ENCODE results near the gene WNT5A.

The WNT5A gene

DNA sequence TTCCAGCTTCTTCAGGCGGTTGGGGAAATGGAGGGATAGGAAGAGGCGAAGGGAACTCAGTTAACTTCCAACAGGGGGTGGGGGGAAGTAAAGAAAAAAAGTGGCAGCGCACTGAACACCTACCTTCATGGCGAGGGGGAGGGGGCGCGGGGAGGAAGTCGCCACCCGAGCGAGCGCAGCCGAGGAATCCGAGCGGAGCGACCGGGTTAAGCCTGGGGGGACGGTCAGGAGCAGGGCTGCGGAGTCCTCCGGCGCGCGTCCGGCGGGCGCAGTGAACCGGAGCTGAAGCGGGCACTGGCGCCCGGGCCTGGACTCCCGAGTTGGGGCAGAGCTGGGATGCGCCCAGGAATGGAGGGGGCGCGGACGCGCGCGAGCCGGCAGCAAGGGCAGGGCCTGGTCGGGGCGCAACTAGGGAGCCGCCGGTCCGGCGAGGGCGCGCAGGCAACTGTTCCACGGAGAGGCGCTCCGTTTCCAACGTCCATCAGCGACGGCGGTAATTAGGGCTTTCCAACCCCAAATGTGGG, at the start of gene WNT5A:
Gene WNT5A, minus strand, starts transcription at position 450 of the 524 bp plus-strand sequence. Its CDS starts 321 bp downstream, at position 129.
- peak; percentile 32 for DNase-seq
- H3K36me3 Mint-ChIP-seq (ENCODE audit: low read depth), result no peaks in the 10 kb centered on the region
- peaks cover 89% of the 10 kb centered on the region for H3K27me3 Mint-ChIP-seq
- H3K9me3 Mint-ChIP-seq, result no peaks in the 10 kb centered on the region
- peaks cover 31% of the 10 kb centered on the region for H3K4me1 Mint-ChIP-seq (ENCODE audit: low read depth)
- H3K27ac Mint-ChIP-seq, result peak within 1 kb of the TSS; percentile 47
- H3K4me3 Mint-ChIP-seq, result peak within 1 kb of the TSS; percentile 67

DNA sequence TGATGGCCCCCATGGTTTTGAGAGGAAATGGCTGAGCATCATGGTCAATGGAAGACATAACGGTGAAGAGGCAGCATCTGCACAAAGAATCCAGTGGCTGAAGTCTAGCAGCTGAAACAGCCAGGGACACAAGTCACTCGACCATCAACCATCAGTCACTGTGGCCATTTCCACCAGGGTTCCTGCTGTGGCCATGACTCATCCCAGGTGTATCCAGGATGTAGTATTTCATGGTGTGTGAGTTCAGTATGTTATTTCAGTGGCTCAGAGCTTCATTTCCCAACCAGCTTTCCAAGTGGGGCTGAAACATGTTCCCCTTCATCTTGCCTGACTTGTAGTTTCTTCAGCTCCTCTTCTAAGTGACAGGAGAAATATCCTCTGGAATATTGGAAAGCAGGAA, 47.8 kb upstream of the WNT5A start:
- Mint-ChIP-seq H3K4me1 (ENCODE audit: low read depth) (no peaks in the 10 kb centered on the region), H3K27ac (no peak overlapping the region), H3K36me3 (ENCODE audit: low read depth) (no peaks in the 10 kb centered on the region), H3K27me3 (no peaks in the 10 kb centered on the region), H3K9me3 (no peaks in the 10 kb centered on the region), H3K4me3 (no peak overlapping the region)
- no peak for DNase-seq

DNA sequence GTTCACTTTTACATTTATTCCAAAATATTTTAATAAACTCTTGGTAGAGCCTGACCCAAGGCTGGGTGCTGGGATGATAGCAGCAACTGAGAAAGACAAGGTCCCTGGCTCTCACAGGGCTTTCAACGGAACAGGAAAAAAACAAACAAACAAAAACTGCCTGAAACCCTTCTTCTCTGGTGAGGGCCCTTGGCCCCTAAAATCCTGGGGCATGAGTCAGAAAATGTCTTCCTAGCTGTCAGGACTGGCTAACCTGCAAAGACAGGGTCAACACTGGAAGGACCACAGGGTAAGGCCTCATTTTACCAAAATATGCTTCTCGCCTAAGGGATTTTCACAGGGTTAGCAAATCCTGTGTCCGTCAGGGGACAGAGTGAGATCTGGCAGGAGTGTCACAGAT, 45.7 kb upstream of the WNT5A start:
- DNase-seq, result no peak
- Mint-ChIP-seq H3K27ac (no peak overlapping the region), H3K4me3 (no peak overlapping the region), H3K9me3 (no peaks in the 10 kb centered on the region), H3K4me1 (ENCODE audit: low read depth) (no peaks in the 10 kb centered on the region), H3K36me3 (ENCODE audit: low read depth) (no peaks in the 10 kb centered on the region), H3K27me3 (no peaks in the 10 kb centered on the region)

DNA sequence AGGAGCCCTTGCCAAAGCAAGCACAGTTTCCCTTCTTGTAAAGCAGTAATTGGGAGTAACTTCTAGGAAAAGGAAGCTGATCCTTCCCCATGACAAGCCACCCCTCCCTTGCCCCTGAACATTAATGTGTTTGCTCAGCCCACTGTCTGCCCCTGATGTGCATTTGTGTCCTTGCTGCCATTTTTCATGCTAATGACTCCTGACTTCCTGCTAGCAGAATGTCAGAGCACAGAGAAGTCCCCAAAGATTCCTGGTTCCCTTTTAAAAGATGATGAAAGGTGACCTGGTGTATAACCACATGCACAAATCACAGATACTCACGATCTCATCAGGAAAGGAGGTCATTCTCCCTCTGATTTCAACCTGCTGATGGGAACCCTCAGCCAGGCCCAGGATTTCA, 44.2 kb upstream of the WNT5A start:
- no peaks in the 10 kb centered on the region for H3K36me3 Mint-ChIP-seq (ENCODE audit: low read depth)
- no peaks in the 10 kb centered on the region for H3K4me1 Mint-ChIP-seq (ENCODE audit: low read depth)
- no peak for DNase-seq
- H3K27me3 Mint-ChIP-seq, result no peaks in the 10 kb centered on the region
- H3K27ac Mint-ChIP-seq, result no peak overlapping the region
- H3K4me3 Mint-ChIP-seq, result no peak overlapping the region
- no peaks in the 10 kb centered on the region for H3K9me3 Mint-ChIP-seq

DNA sequence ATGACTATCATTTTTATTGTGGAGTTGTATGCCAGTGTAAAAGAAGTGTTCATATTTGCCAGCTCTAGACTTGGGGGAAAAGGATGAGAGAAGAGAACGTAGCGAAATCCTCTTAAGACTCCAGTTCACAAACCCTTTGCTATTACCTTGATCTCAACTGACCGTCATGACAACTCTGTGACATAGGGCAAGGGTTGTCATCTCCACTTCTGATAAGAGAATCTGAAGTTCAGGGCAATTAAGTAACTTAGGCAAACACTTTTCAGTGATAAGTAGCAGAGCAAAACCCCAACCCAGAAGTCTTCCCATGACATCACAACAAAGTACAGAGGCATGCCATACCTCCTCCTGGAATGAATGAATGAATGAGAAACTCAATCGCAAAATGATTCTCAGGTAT, 40.3 kb upstream of the WNT5A start:
- Mint-ChIP-seq H3K4me3 (no peak overlapping the region), H3K36me3 (ENCODE audit: low read depth) (no peaks in the 10 kb centered on the region), H3K27me3 (no peaks in the 10 kb centered on the region), H3K4me1 (ENCODE audit: low read depth) (no peaks in the 10 kb centered on the region), H3K27ac (no peak overlapping the region), H3K9me3 (no peaks in the 10 kb centered on the region)
- no peak for DNase-seq

DNA sequence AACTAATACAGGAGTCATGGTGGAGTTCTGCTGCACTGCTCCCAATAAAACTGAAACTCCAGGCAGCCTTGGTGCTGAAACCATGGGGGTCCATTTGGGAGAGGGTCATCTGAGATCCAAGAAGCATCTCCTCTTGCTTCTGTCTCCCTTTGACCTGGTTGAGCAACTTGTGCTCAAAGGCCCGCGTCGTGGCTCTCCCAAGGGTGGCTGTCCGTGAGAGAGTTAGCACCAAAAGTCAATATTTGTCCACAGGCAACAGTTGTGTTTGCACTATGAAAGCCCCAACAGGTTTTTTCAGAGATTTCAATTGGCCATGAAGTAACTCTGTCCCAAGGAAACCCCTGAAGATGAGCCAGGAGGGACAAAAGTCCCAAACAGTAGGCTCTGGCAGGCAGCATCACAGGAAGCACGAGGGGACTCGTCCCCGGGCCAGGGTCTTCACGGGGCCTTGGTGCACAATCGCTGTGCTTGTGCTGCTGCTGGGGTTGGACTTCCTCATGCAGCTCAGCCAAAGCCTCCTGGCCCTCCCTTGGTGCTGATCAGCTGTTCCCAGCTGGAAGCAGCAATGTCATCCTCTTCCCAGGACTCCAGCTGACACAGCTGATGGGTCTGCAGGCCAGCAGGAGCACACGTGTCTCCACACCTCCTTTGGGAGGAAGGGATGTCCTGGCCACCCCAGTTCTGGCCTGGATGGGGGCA, 39.4 kb upstream of the WNT5A start:
- no peaks in the 10 kb centered on the region for H3K27me3 Mint-ChIP-seq
- no peak overlapping the region for H3K4me3 Mint-ChIP-seq
- H3K9me3 Mint-ChIP-seq, result no peaks in the 10 kb centered on the region
- no peak overlapping the region for H3K27ac Mint-ChIP-seq
- no peaks in the 10 kb centered on the region for H3K36me3 Mint-ChIP-seq (ENCODE audit: low read depth)
- DNase-seq, result no peak
- no peaks in the 10 kb centered on the region for H3K4me1 Mint-ChIP-seq (ENCODE audit: low read depth)

DNA sequence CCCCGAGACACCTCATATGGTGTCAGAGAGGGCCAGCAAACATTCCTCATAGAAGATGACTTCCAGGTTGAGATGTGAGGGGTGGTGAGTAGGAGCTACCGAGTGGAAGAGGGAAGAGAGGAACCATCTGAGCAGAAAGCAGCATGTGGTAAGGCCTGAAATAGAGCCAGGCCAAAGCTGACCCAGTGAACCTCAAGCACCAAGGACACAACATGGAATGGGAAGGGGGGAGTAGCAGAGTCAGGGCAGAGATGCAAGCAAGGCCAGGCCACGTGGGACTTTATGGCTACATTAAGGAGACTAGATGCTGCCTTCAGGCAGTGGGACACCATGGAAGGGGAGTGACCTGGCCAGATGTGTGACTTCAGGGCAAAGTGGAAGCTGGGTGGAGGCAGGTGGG, 38.3 kb upstream of the WNT5A start:
- H3K36me3 Mint-ChIP-seq (ENCODE audit: low read depth), result no peaks in the 10 kb centered on the region
- DNase-seq, result no peak
- H3K4me3 Mint-ChIP-seq, result no peak overlapping the region
- no peak overlapping the region for H3K27ac Mint-ChIP-seq
- H3K4me1 Mint-ChIP-seq (ENCODE audit: low read depth), result no peaks in the 10 kb centered on the region
- H3K9me3 Mint-ChIP-seq, result no peaks in the 10 kb centered on the region
- no peaks in the 10 kb centered on the region for H3K27me3 Mint-ChIP-seq

DNA sequence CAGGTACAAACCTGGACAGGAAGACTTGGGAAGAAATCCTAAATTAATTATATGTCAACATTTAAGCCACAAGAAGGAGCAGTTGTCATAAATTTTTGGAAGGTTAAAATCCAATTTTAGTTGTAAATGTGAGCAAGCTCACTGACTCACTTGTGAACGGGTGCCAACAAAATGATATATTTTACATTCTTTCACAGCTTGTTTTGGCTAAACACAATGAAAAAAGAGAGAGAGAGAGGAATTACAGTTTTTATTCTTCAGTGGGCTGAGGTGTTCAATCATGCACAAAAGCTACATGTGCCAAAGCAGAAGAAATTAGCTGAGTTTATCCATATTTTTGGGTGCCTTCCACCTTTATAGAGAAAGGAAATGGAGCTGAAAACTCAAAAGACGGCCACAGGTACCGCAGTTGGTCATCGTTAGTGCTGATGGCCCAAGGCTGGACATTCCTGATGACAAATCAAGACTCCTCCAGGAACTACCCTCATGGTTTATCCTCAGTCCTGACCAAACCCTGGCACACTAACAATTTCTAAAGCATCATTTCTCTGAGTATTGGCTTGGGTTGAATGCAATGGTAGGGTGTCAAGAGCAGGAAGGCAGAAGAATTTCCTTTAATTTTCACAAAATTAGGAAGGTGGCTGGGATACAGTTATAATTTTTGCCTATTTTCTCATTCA, 37.6 kb upstream of the WNT5A start:
- Mint-ChIP-seq H3K36me3 (ENCODE audit: low read depth) (no peaks in the 10 kb centered on the region), H3K4me3 (no peak overlapping the region), H3K4me1 (ENCODE audit: low read depth) (no peaks in the 10 kb centered on the region), H3K9me3 (no peaks in the 10 kb centered on the region), H3K27me3 (no peaks in the 10 kb centered on the region), H3K27ac (no peak overlapping the region)
- DNase-seq, result no peak

DNA sequence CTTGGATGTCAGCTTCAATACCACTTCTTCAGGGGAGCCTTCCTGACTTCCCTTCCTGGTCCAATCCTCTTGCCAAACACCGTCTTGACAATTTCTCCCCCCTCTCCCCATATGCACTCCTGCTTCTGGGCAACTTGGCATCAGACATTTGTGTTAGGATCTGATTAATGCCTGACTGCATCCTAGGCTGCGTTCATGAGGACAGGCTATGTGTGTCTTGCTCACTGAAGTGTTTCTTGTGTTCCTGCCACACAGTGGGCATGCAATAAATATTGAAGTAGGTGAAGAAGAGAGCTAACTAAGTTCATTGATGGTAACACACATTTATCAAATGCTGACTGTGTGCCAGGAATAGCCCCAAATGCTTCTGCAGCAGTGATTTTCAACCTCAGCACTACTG, 36.4 kb upstream of the WNT5A start:
- Mint-ChIP-seq H3K27me3 (no peaks in the 10 kb centered on the region), H3K9me3 (no peaks in the 10 kb centered on the region), H3K4me1 (ENCODE audit: low read depth) (no peaks in the 10 kb centered on the region), H3K27ac (no peak overlapping the region), H3K36me3 (ENCODE audit: low read depth) (no peaks in the 10 kb centered on the region), H3K4me3 (no peak overlapping the region)
- no peak for DNase-seq

DNA sequence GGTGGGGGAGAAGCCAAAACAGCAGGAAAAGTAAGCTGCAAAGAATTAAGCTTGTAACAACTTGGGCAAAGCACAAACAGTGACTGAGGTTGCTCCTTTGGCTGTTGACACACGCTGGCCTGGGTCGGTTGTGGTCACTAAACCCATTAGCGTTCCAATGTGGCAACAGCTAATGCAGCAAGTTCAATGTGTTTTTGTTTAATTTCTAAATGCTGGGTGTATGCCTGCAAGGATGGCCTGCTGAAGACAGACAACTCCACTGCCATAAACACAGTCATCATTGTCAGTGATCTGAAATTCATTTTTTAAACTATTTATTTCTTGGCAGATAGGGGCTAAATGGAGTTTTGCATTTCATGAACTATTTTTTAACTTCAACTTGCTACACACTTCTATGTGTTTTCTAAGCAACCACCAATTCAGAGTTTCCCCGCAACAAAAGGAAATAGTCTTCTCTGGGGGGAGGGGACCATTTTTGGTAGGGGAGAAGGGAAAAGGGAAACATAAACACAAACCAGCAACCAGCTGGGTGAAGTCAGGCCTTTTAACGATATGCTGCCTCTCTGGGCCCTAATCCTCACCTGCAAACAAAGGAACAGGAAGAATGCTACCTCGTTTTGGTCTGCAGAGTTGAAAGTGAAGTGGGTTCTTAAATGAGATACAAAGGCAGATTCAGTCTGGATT, 34.8 kb upstream of the WNT5A start:
- no peak for DNase-seq
- Mint-ChIP-seq H3K27me3 (no peaks in the 10 kb centered on the region), H3K4me3 (no peak overlapping the region), H3K4me1 (ENCODE audit: low read depth) (no peaks in the 10 kb centered on the region), H3K36me3 (ENCODE audit: low read depth) (no peaks in the 10 kb centered on the region), H3K27ac (no peak overlapping the region), H3K9me3 (no peaks in the 10 kb centered on the region)

DNA sequence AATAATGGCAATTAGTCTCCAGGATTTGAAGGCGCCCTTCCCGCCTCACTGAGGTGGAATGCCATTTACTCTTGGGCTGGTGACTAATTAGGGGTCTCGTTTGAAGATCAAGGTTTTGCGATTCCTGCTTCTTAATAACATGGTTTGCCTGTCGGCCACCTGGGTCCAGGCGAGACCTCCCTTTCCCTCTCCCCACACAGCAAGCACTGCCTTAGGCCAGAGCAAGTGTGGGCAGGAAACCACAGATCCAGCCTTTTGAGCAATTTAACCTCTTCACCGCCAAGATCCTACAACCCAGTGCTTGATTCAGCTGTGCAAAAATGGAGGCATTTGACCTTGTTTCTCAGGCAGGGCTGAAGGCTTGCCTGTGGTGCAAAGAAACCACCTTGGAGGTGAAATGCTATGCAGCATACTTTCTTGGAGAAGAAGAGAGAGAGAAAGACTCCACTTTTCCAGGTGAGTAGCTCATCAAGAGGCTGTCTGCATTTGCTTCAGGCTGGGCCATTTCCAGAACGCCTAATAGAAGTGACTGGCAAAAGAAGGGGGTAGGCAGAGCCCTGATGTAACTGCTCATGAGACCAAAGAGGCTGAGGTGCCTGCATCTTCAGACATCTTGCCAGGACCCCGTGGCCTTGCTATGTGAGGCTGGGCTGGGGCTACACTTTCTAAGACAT, 34.1 kb upstream of the WNT5A start:
- Mint-ChIP-seq H3K27me3 (no peaks in the 10 kb centered on the region), H3K9me3 (no peaks in the 10 kb centered on the region), H3K4me3 (no peak overlapping the region), H3K27ac (no peak overlapping the region), H3K36me3 (ENCODE audit: low read depth) (no peaks in the 10 kb centered on the region), H3K4me1 (ENCODE audit: low read depth) (no peaks in the 10 kb centered on the region)
- DNase-seq, result no peak

DNA sequence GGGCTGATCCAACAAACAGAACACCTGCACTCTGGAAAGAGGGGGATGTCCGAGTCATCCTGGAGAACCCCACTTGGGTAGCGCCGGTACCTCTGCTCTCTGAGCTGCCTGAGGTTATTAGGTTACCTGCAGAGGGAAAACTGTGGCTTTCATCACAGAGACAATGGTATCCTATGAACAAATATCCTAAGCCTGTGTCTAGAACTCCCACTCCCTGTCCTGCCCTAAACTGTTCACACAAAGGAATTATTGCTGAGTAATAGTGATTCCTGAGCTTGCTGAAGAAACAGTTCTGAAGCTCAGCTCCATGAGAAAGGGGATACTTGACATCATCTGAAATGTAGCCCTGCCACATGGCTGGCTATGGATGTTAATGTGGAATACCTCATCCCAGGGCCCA, 31.9 kb upstream of the WNT5A start:
- H3K27ac Mint-ChIP-seq, result no peak overlapping the region
- no peaks in the 10 kb centered on the region for H3K9me3 Mint-ChIP-seq
- H3K4me1 Mint-ChIP-seq (ENCODE audit: low read depth), result no peaks in the 10 kb centered on the region
- DNase-seq, result no peak
- H3K36me3 Mint-ChIP-seq (ENCODE audit: low read depth), result no peaks in the 10 kb centered on the region
- H3K4me3 Mint-ChIP-seq, result no peak overlapping the region
- peaks cover 3% of the 10 kb centered on the region for H3K27me3 Mint-ChIP-seq

DNA sequence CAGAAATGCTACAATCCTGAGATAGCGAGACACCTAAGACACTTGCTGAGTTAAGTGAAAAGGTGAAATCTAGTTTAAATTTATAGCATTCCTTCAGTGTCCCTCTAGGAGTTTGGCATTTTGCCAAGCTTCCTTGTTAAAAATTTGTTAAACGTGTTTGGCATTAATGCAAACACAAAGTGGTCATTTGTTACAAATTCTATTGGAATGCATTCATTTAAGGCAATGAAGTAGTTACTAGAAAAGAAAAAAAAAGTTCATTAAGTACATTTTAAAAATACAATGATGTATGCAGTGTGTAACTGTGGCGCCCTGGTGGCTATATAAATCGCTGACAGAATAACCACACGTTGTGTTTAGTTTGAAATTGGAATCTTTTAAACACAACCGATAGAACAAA, 31.3 kb upstream of the WNT5A start:
- Mint-ChIP-seq H3K27me3 (peaks cover 3% of the 10 kb centered on the region), H3K27ac (no peak overlapping the region), H3K4me1 (ENCODE audit: low read depth) (no peaks in the 10 kb centered on the region), H3K9me3 (no peaks in the 10 kb centered on the region), H3K36me3 (ENCODE audit: low read depth) (no peaks in the 10 kb centered on the region), H3K4me3 (no peak overlapping the region)
- DNase-seq, result no peak

DNA sequence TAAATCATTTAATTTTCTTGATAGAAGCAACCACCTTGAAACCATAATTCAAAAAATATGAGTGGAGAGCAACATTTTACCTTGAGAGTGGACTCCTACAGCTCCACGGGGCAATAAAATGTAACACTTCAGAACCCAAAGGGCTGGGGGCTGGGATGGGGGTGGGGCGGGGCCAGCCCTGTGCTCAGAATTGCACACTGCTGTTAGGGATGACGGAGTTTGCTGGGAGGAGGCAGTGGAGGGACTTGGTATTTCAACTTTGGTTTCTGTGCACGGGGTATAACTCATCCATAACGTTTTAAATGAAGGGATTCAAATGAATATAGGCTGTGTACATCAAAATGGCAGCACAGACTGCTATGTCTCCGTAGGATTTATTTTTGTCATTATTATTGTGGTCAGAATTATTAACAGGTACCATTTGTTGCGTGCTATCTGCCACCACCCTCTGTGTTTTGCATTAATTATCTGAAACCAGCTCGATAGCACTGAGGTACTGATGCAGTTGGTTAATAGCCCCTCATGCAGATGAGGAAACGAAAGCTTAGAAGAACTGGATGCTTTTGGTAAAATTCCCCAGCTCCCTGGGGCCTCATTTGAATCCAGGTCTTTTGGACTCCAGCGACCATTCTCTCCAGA, 29.4 kb upstream of the WNT5A start:
- H3K4me1 Mint-ChIP-seq (ENCODE audit: low read depth), result no peaks in the 10 kb centered on the region
- H3K9me3 Mint-ChIP-seq, result no peaks in the 10 kb centered on the region
- no peak overlapping the region for H3K27ac Mint-ChIP-seq
- H3K4me3 Mint-ChIP-seq, result no peak overlapping the region
- no peak for DNase-seq
- H3K36me3 Mint-ChIP-seq (ENCODE audit: low read depth), result no peaks in the 10 kb centered on the region
- peaks cover 3% of the 10 kb centered on the region for H3K27me3 Mint-ChIP-seq

Measured in activated T-cell treated with anti-CD3 and anti-CD28 coated beads, Interleukin-2, amount 50 U/mL, for 24 hours (primary cell).